Measurements from ENCODE around the gene HPDL.
"Not testable (repeated sequence)": the region's sequence is repeated elsewhere in the genome, so short reads cannot be mapped to it uniquely, and the experiment has no call there.

Gene HPDL

DNA sequence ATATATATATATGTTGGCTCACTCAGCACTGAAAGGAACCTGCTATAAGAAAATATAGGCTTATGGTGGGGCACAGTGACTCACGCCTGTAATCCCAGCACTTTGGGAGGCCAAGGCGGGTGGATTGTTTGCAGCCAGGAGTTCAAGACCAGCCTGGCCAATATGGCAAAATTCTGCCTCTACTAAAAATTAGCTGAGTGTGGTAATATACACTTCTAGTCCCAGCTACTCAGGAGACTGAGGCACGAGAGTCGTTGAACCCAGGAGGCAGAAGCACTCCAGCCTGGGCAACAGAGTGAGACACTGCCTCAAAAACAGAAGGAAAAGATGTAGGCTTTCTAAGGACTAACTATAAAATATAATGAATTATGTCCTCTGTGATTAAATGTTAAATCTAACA lies 28.1 kb downstream of the HPDL start:
- DNase-seq = no peak
- Mint-ChIP-seq H3K9me3 (no peaks in the 10 kb centered on the region), H3K27me3 (no peaks in the 10 kb centered on the region), H3K27ac (no peak overlapping the region), H3K4me1 (ENCODE audit: low read depth) (peaks cover under 1% of the 10 kb centered on the region), H3K4me3 (no peak overlapping the region), H3K36me3 (ENCODE audit: low read depth) (no peaks in the 10 kb centered on the region)

DNA sequence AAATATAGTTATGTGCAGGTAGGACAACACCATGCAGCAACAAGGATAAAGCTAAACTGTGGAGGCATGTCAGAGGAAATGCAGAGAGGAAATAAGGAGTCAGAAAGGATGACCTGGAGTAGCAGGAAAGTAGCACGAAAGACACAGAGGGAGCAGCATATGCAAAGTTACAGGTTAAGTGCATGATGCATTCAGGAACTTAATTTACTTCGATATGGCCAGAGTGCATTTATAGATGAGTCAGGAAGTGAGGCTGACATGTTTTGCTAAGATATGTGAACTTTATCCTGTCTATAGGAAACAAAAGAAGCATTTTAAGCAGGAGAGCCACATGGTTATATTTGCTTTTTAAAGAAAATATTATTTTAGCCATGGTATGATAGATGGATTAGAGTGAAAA lies 29.0 kb downstream of the HPDL start:
- Mint-ChIP-seq H3K27me3 (no peaks in the 10 kb centered on the region), H3K36me3 (ENCODE audit: low read depth) (no peaks in the 10 kb centered on the region), H3K27ac (no peak overlapping the region), H3K9me3 (no peaks in the 10 kb centered on the region), H3K4me1 (ENCODE audit: low read depth) (peaks cover 5% of the 10 kb centered on the region), H3K4me3 (no peak overlapping the region)
- no peak for DNase-seq

DNA sequence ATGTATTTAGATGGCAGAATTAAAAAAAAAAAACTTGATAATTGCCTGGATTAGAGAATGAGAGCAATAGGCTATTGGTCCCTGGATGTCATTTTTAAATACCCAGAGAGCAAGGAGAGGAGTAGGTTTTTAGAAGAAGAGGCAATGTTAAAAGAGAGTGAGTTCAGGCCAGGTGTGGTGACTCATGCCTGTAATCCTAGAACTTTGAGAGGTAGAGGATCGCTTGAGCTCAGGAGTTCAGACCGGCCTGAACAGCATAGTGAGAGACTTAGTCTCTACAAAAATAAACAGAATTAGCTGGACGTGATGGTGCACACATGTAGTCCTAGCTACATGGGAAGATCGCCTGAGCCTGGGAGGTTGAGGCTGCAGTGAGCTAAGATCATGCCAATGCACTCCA lies 29.5 kb downstream of the HPDL start:
- Mint-ChIP-seq H3K4me1 (ENCODE audit: low read depth) (peaks cover 5% of the 10 kb centered on the region), H3K9me3 (no peaks in the 10 kb centered on the region), H3K27me3 (no peaks in the 10 kb centered on the region), H3K4me3 (no peak overlapping the region), H3K27ac (no peak overlapping the region), H3K36me3 (ENCODE audit: low read depth) (no peaks in the 10 kb centered on the region)
- DNase-seq = no peak

DNA sequence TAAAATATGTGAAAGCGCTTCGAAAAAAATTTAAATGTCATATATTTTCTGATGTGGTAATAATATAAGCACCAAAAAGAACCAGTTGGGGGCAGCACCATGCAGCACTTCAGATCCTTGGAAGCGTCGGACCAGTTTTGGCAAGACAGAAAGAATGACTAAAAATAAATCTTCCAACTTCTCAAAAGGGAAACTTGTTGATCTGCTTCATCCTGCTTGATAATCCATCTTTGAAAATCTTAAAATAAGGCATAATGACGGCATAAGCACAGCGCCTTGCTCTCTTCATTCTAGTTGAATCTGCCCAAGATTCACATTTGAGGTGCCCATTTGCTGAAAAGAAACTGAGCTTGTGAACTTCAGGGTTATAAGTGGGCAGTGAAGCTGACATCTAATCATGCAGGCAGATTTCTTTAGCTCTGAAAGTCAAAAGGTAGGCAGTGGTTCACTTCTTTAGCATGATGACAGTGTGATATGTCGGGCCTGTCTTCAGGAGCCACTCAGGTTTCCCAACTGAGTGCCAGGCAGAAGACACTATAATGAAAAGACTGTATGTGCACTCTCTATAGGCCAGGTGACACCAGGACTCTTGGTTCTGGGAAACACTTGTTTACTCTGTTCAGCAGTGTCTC lies 33.3 kb downstream of the HPDL start:
- H3K4me1 Mint-ChIP-seq (ENCODE audit: low read depth) = peaks cover 12% of the 10 kb centered on the region
- no peak overlapping the region for H3K4me3 Mint-ChIP-seq
- DNase-seq = peak; percentile 60

DNA sequence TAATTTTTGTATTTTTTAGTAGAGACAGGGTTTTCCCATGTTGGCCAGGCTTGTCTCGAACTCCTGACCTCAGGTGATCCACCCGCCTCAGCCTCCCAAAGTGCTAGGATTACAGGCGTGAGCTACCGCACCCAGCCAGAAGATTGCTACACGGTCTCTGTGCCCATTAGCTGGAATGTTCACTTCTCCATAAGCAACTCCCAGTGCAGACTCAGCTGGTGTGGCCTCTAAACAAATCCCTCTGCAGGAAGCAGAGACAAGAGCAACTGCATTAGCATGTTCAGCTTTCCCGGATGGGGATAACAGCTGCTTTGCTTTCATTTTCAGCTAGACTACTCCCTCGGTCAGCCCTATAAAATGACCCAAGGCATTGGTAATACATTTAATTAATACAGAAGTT lies 34.3 kb downstream of the HPDL start:
- DNase-seq; H3K36me3 Mint-ChIP-seq (ENCODE audit: low read depth); H3K9me3 Mint-ChIP-seq; H3K4me3 Mint-ChIP-seq; H3K27ac Mint-ChIP-seq; H3K27me3 Mint-ChIP-seq: not testable (repeated sequence)
- H3K4me1 Mint-ChIP-seq (ENCODE audit: low read depth) = peaks cover 14% of the 10 kb centered on the region

More for the DNA sequence above, 33.3 kb downstream of the HPDL start:
- Mint-ChIP-seq H3K27me3 (no peaks in the 10 kb centered on the region), H3K9me3 (no peaks in the 10 kb centered on the region), H3K27ac (no peak overlapping the region), H3K36me3 (ENCODE audit: low read depth) (no peaks in the 10 kb centered on the region)

DNA sequence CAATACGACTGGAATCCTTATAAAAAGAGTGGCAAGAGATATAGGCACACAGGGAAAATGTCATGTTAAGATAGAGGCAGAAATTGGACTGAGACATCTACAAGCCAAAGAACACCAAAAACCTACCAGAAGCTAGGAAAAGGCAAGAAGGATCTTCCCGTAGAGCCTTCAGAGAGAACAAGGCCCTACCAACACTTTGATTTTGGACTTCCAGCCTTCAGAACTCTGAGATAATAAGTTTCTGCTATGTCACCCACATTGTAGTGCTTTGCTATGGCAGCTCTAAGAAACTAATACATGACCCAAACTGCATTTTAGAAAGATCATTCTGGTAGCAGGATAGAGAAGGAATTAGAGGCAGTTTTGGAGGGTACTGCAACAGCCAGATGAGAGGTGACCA lies 37.6 kb downstream of the HPDL start:
- Mint-ChIP-seq H3K27me3 (no peaks in the 10 kb centered on the region), H3K9me3 (no peaks in the 10 kb centered on the region), H3K36me3 (ENCODE audit: low read depth) (no peaks in the 10 kb centered on the region), H3K4me3 (no peak overlapping the region), H3K4me1 (ENCODE audit: low read depth) (peaks cover 14% of the 10 kb centered on the region), H3K27ac (peak overlapping the region; percentile 22)
- DNase-seq = no peak

DNA sequence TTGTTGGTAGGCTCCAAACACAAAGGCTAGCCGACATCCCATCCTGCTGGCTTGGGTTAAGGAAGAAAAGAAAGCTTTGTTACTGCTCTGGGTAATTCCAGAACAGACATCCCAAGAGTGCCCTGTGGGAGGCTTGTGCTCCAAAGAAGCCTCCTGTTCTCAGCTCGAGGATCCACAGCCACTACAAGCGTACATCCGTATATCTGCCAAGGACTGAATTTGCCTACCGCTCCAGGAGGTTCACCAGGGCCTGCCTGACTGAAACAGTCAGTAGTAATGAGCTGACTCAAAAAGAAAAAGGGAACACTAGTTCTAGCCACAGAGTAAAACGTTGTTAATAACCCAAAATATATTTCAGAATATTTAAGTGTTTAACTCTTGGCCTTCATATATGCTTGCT lies 38.4 kb downstream of the HPDL start:
- Mint-ChIP-seq H3K27me3 (no peaks in the 10 kb centered on the region), H3K27ac (no peak overlapping the region), H3K9me3 (no peaks in the 10 kb centered on the region), H3K4me3 (no peak overlapping the region), H3K36me3 (ENCODE audit: low read depth) (no peaks in the 10 kb centered on the region), H3K4me1 (ENCODE audit: low read depth) (peaks cover 11% of the 10 kb centered on the region)
- DNase-seq = no peak

DNA sequence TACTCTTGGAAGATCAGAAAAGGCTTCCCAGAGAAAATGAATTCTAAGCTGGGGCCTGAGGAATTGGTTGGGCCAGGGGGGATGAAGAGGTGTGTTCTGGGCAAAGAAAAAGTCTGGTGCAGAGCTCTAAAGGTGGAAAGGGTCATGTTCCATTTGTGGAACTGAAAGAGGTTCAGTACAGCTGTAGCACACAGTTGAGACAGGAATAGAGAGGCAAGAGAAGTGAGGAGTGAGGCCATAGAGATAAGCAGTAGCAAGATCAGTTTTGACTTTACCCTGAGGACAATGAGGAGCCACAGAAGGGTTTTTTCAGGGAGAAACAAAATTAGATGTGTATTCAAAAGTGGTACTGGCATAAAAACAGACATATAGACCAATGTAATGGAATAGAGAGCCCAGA lies 43.9 kb downstream of the HPDL start:
- no peak for DNase-seq
- H3K27ac Mint-ChIP-seq = no peak overlapping the region
- H3K4me1 Mint-ChIP-seq (ENCODE audit: low read depth) = no peaks in the 10 kb centered on the region
- H3K9me3 Mint-ChIP-seq = no peaks in the 10 kb centered on the region
- no peaks in the 10 kb centered on the region for H3K27me3 Mint-ChIP-seq
- no peak overlapping the region for H3K4me3 Mint-ChIP-seq
- H3K36me3 Mint-ChIP-seq (ENCODE audit: low read depth) = no peaks in the 10 kb centered on the region

DNA sequence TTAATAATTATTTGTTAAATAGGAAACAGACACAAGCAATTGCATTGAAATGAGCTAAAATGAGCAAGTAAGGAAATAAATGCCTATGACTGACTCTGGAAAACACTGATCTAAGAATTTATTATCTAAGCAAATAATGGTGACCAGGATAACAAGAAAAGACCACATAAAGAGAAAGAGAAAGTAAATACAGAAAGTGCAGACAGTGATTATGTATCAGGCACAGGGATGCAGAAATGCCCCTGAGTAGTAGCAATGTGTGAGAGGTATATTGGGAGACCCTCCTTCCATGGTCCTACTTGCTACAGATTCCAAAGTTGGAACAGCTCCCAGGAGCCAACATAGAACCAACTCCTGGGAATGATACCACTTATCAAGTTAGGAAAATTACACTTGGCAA lies 46.9 kb downstream of the HPDL start:
- Mint-ChIP-seq H3K4me1 (ENCODE audit: low read depth) (no peaks in the 10 kb centered on the region), H3K27ac (no peak overlapping the region), H3K4me3 (no peak overlapping the region), H3K9me3 (no peaks in the 10 kb centered on the region), H3K36me3 (ENCODE audit: low read depth) (no peaks in the 10 kb centered on the region), H3K27me3 (no peaks in the 10 kb centered on the region)
- DNase-seq = no peak

DNA sequence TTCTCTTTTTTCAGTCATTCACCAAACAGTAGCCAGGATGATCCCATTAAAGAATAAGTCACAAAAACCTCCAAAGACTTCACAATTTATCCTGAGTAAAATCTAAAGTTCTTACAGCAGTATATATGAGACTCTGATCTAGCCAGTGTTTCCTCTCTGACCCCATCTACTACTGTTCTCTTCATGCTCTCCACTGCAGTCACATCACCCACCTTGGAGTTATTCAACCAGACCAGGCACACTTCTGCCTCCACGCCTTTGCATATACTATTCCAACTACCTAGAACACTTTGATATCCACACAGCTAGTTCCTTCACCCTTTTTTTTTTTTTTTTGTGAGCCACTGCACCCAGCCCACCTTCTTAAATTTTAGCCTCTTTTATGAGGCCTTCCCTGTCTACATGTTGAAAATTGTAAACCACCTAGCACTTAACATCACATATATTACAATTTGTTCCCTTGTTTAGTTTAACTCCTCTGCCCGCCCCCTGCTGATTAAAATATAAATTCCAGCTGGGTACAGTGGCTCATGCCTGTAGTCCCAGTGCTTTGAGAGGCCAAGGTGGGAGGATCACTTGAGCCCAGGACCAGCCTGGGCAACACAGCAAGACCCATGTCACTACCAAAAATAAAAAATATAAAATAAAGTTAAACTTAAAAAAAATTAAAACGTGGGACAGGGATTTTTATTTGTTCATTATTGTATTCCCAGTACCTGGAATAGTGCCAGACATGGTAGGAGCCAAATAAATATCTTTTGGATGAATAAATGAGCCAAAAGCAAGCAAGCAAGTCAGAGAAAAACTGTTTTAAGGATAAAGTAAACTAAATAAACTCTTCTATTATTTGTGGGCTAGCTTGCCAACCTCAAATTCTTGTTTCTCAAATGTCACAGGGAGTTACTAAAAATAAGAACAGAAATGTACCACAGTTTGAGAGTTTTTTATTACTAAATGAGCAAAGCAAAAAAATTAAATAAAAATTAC lies 48.7 kb downstream of the HPDL start:
- Mint-ChIP-seq H3K9me3 (no peaks in the 10 kb centered on the region), H3K4me3 (no peak overlapping the region), H3K27me3 (no peaks in the 10 kb centered on the region), H3K36me3 (ENCODE audit: low read depth) (no peaks in the 10 kb centered on the region), H3K27ac (no peak overlapping the region), H3K4me1 (ENCODE audit: low read depth) (no peaks in the 10 kb centered on the region)
- DNase-seq = no peak

DNA sequence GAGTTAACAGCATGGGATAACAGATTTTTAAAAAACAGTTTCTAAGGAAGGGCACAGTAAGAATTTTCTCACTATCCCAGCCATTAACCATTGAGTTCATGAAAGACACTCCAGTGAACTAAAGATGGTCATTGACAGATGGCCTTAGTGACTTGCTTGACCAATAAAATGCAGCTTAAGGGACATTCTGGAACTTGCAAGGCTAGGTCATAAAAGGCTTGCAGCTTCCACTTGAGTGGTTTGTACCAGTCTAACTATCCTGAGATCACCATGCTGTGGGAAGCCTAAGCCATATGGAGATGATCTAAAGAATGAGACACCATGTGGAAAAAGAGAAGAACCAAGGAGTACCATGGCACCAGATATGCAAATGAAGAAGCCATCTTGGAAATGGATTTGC lies 51.5 kb downstream of the HPDL start:
- Mint-ChIP-seq H3K27ac (no peak overlapping the region), H3K4me3 (no peak overlapping the region), H3K27me3 (no peaks in the 10 kb centered on the region), H3K9me3 (no peaks in the 10 kb centered on the region), H3K36me3 (ENCODE audit: low read depth) (no peaks in the 10 kb centered on the region), H3K4me1 (ENCODE audit: low read depth) (no peaks in the 10 kb centered on the region)
- no peak for DNase-seq
